ENCODE data around the gene IL3. TPM values are rescaled to one million over a fixed set of nuclear protein-coding genes. Genes with fewer than 3 reads are reported as not detected.
A peak's percentile ranks its signal among the peaks of the same experiment; 100 is the strongest.

Gene IL3
- total and polyA plus RNA-seq, 9 of the 15 experiments (the other 6 are each of a cell fraction or from before 2014, with no cell fraction given) = not detected

DNA sequence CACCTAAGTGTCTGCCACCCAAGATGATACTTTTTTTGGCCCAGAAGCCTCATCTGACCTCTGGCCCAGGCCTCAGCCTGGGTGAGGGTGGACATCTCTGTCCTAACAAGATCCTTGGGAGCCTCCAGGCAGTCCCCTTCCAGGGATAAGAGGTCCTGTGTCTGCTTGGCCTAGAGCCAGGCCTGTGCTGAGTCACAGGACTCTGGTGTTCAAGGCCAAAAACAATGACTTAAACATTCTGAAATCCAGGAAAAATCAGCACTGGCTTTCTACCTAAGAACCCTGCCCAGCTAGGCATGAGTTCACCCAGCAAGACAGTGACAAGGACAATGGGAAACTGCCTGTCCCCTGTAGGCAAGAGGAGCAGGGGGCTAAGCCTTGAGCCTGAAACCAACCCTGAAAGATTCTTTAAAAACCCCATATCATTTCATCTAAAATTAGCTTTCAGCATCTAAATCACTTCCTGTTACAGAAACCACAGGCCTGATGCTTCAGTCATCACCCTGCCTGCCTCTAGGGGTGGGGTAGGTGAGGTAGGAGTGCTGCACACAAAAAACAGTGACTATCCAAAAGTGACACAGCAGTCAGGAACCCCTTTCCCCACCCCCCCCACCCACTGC, 43.0 kb downstream of the IL3 start (continued):
- no peak for TF ChIP-seq BRD9 (IDR thresholded peaks at IDR 0.05; ENCODE audit: low read depth, partially characterized antibody)
- TF ChIP-seq CBX2 (IDR thresholded peaks at IDR 0.05; ENCODE audit: insufficient read depth, low read length, poor library complexity, severe bottlenecking) = no peak
- TF ChIP-seq SP2 (IDR thresholded peaks at IDR 0.05; ENCODE audit: extremely low read depth, low read depth, low read length, poor library complexity, severe bottlenecking) = no peak
- TF ChIP-seq ZSCAN29 (IDR thresholded peaks at IDR 0.05) = no peak
- TF ChIP-seq SMAD2 (IDR thresholded peaks at IDR 0.05; ENCODE audit: low read depth, low read length) = no peak
- TF ChIP-seq ZNF699 (CRISPR knock-in tag; IDR thresholded peaks at IDR 0.05; ENCODE audit: insufficient replicate concordance) = no peak
- TF ChIP-seq HNRNPL (IDR thresholded peaks at IDR 0.05; ENCODE audit: low read depth, low read length) = no peak
- TF ChIP-seq GTF3C2 (IDR thresholded peaks at IDR 0.05; ENCODE audit: borderline replicate concordance, extremely low read depth, insufficient read length) = no peak
- no peak for TF ChIP-seq ZKSCAN1 (IDR thresholded peaks at IDR 0.05; ENCODE audit: low read depth, low read length)
- TF ChIP-seq RBM34 (IDR thresholded peaks at IDR 0.05; ENCODE audit: borderline replicate concordance, insufficient read depth, low read length) = no peak
- no peak for TF ChIP-seq ZNF696 (CRISPR knock-in tag; conservative IDR thresholded peaks at IDR 0.05)
- TF ChIP-seq E2F6 (IDR thresholded peaks at IDR 0.05; ENCODE audit: borderline replicate concordance in 1 of 2, extremely low read depth in 1 of 2, insufficient read depth in 1 of 2, insufficient read length in 1 of 2, low read depth in 1 of 2, low read length in 1 of 2, poor library complexity in 1 of 2, severe bottlenecking in 1 of 2) = no peak
- no peak for TF ChIP-seq KDM5B (IDR thresholded peaks at IDR 0.05; ENCODE audit: insufficient replicate concordance, low read depth, low read length)
- no peak for TF ChIP-seq POLR2A (conservative IDR thresholded peaks at IDR 0.05)
- TF ChIP-seq CHCHD3 (CRISPR knock-in tag; IDR thresholded peaks at IDR 0.05) = no peak
- no peak for TF ChIP-seq ZC3H4 (CRISPR knock-in tag; IDR thresholded peaks at IDR 0.05; ENCODE audit: borderline replicate concordance)
- TF ChIP-seq, protein P1, sequence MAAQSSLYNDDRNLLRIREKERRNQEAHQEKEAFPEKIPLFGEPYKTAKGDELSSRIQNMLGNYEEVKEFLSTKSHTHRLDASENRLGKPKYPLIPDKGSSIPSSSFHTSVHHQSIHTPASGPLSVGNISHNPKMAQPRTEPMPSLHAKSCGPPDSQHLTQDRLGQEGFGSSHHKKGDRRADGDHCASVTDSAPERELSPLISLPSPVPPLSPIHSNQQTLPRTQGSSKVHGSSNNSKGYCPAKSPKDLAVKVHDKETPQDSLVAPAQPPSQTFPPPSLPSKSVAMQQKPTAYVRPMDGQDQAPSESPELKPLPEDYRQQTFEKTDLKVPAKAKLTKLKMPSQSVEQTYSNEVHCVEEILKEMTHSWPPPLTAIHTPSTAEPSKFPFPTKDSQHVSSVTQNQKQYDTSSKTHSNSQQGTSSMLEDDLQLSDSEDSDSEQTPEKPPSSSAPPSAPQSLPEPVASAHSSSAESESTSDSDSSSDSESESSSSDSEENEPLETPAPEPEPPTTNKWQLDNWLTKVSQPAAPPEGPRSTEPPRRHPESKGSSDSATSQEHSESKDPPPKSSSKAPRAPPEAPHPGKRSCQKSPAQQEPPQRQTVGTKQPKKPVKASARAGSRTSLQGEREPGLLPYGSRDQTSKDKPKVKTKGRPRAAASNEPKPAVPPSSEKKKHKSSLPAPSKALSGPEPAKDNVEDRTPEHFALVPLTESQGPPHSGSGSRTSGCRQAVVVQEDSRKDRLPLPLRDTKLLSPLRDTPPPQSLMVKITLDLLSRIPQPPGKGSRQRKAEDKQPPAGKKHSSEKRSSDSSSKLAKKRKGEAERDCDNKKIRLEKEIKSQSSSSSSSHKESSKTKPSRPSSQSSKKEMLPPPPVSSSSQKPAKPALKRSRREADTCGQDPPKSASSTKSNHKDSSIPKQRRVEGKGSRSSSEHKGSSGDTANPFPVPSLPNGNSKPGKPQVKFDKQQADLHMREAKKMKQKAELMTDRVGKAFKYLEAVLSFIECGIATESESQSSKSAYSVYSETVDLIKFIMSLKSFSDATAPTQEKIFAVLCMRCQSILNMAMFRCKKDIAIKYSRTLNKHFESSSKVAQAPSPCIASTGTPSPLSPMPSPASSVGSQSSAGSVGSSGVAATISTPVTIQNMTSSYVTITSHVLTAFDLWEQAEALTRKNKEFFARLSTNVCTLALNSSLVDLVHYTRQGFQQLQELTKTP (IDR thresholded peaks at IDR 0.05; ENCODE audit: low read depth in 1 of 2, partially characterized antibody in 2 of 2) = peak in 1 of 2 experiments; percentile 84
- TF ChIP-seq KAT2B (IDR thresholded peaks at IDR 0.05; ENCODE audit: low read depth, low read length) = no peak
- TF ChIP-seq RBM15 (IDR thresholded peaks at IDR 0.05; ENCODE audit: insufficient read depth, low read length) = no peak

Data from K562 (cell line).